HG03432 (cell line): ENCODE results near the gene ARID3C.

Source experiments
- ATAC-seq: cut with Tn5 transposase; IDR thresholded peaks from one replicate; pipeline ENCODE4 v1.9.1; 2021; ENCODE audit warnings: mild to moderate bottlenecking, moderate library complexity; ENCODE audit not compliant: unreplicated experiment

Gene ARID3C

GRCh38 chr9:34601937-34602573, 26.8 kb downstream of the ARID3C start:
- ATAC-seq = no peak

DNA sequence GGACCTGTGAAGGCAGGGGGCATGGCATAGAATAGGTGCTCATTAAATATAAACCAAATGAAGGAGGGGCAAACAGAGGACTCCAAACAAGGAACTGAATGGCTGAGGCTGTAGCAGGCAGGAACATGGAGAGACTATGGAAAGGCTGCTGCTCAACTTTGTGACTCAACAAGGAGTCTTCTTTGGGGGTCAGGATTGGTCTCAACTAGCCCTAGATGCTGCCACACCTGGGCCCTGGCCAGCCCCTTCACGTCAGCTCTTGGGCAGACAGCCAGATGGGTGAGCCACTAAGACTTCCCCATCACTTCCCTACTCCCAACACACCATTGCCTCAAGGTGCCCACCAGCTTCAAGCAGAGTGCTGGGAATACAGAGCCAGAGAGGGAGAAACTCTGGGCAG, 28.0 kb downstream of the ARID3C start:
- ATAC-seq = no peak

- no peak for ATAC-seq
These were observed 29.3 kb downstream of the ARID3C start for GRCh38 chr9:34599546-34599945.

DNA sequence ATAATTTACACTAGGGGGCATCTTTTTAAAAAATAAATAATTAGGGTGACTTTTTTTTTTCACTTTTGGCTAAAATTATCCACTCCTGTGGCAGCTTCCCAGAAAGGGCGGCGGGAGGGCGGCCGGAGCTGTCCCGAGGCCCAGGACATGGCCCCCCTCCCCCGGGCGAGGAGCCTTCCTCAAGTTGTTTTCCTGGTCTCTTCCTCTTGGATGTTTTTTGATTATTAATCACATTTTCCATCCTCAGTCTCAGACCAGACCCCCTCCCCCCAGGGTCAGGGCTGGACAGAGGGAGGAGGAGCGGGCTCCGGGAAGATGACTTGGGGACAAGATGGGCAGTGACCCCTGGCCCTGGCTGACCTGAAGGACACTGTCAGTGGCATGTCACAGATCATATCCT, 34.7 kb downstream of the ARID3C start:
- ATAC-seq = no peak

DNA sequence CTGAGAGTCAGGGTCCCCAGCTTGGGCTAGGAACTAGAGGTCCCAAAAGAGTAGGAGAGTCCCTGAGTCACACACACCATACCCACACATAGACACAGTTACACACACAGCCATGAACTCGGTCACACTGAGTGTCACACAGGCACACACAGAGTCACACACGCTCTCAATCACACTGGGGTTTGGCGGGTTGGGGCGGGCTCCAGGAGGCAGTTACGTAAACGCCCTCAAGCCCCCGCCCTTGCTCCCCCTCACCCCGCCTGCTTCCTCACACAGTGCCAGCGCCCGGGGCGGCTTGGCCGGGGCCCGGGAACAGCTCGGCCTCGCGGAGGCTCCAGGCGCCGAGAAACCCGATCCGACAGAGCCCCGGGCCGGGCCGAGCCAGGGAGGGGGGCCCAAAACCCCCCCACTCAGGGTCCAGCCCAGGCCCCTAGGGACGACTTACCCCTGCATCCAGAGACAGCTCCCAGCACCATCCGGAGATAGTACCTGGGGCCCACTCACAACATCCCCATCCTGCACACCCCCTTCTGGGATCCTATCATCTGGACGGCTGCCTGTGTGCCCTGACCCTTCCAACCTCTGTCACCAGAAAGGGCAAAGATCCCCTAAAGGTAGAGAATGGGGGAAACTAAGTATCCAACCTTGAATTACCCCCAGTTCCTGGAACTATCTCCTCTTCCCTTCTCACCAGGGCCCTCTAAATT, 35.8 kb downstream of the ARID3C start:
- no peak for ATAC-seq

GRCh38 chr9:34591917-34592866, 36.7 kb downstream of the ARID3C start:
- no peak for ATAC-seq

- ATAC-seq = peak; percentile 67
These were observed 37.5 kb downstream of the ARID3C start for GRCh38 chr9:34591248-34591916.

GRCh38 chr9:34590381-34591247, 38.3 kb downstream of the ARID3C start:
- ATAC-seq = no peak

- ATAC-seq = no peak
These were observed 39.1 kb downstream of the ARID3C start, which contains the start of gene CNTFR for GRCh38 chr9:34589636-34590380. TSS of gene CNTFR (minus strand) at chr9:34589724. CDS start at chr9:34568981, 20,743 bp downstream.

GRCh38 chr9:34588671-34589635, 39.9 kb downstream of the ARID3C start:
- no peak for ATAC-seq

GRCh38 chr9:34587271-34587670, 41.6 kb downstream of the ARID3C start:
- no peak for ATAC-seq

GRCh38 chr9:34585946-34586669, 42.8 kb downstream of the ARID3C start:
- ATAC-seq = no peak

DNA sequence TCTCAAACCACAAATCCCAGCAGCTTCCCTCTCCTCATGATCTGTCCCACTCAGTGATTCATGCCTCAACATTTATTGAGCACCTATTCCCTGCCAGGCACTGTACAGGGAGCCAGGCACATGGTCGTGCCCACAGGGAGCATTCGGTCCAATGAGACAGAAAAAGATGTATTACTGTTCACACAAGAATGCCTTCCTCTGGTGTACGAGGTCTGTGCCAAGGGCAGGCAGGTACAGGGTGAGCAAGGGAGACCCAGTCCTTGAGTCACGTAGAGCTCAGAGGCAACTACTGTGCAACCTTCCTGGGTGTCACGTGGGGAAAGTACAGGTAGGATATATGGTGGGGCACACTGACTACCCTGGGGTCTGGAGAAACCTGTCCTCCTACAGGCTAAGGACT, 43.9 kb downstream of the ARID3C start:
- no peak for ATAC-seq

GRCh38 chr9:34582787-34583186, 46.1 kb downstream of the ARID3C start:
- no peak for ATAC-seq

GRCh38 chr9:34581318-34581717, 47.5 kb downstream of the ARID3C start:
- ATAC-seq = no peak

GRCh38 chr9:34580358-34580757, 48.5 kb downstream of the ARID3C start:
- ATAC-seq = no peak

DNA sequence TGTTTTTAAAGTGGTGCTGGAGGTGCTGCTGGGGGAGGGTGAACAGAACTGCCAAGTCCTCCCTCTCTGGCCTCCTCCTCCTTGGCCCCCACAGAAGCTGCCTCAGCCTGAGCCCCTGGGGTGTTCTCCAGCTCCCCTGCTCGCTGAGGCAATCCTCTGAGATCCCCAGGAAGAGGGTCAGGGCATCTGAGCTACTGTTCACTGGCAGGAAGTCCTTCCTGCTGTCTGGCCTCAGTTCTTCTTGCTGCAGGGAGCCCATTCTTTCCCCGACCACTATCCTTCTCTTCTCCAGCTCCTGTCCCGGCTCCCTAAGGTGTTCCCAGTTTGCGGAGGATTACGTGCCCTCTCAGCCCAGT, 49.1 kb downstream of the ARID3C start:
- ATAC-seq = no peak
